ENCODE measurements around the gene ASAP2. TPM values are rescaled to one million over a fixed set of nuclear protein-coding genes. Genes with fewer than 3 reads are reported as not detected.
A peak's percentile ranks its signal among the peaks of the same experiment; 100 is the strongest.

Gene ASAP2
- total RNA-seq, 3 donors from 2014 or later = 50.4 to 84.1 (median 50.5) TPM

- no peak for TF ChIP-seq CTCF (IDR thresholded peaks at IDR 0.05)
- intact Hi-C loops (cut with DNase I, micrococcal nuclease) = no loop called here
- Histone ChIP-seq H3K9me3 (no peaks in the 10 kb centered on the region), H3K36me3 (ENCODE audit: low read depth) (no peaks in the 10 kb centered on the region), H3K4me1 (ENCODE audit: low read depth) (peaks cover 4% of the 10 kb centered on the region), H3K4me3 (no peak overlapping the region)
- ATAC-seq (no peak), DNase-seq (no peak)
Measured at GRCh38 chr2:9189901-9190300, 16.7 kb upstream of the ASAP2 start.

GRCh38 chr2:9191041-9191481 is 15.6 kb upstream of the ASAP2 start:
- DNase-seq (peak in 2 of 3 donors; percentile 43 to 71), ATAC-seq (peak; percentile 61)
- peaks cover 4% of the 10 kb centered on the region for H3K4me1 ChIP-seq (ENCODE audit: low read depth)
- TF ChIP-seq CTCF (IDR thresholded peaks at IDR 0.05) = no peak
- intact Hi-C loops (cut with DNase I, micrococcal nuclease) = no loop called here
- H3K36me3 ChIP-seq (ENCODE audit: low read depth) = no peaks in the 10 kb centered on the region
- H3K4me3 ChIP-seq = no peak overlapping the region
- no peaks in the 10 kb centered on the region for H3K9me3 ChIP-seq

GRCh38 chr2:9192712-9193111 is 13.9 kb upstream of the ASAP2 start:
- no peaks in the 10 kb centered on the region for H3K36me3 ChIP-seq (ENCODE audit: low read depth)
- intact Hi-C loops (cut with DNase I, micrococcal nuclease) = no loop called here
- DNase-seq (no peak), ATAC-seq (no peak)
- H3K4me3 ChIP-seq = no peak overlapping the region
- no peak for TF ChIP-seq CTCF (IDR thresholded peaks at IDR 0.05)
- H3K9me3 ChIP-seq = no peaks in the 10 kb centered on the region
- H3K4me1 ChIP-seq (ENCODE audit: low read depth) = peaks cover 4% of the 10 kb centered on the region

DNA sequence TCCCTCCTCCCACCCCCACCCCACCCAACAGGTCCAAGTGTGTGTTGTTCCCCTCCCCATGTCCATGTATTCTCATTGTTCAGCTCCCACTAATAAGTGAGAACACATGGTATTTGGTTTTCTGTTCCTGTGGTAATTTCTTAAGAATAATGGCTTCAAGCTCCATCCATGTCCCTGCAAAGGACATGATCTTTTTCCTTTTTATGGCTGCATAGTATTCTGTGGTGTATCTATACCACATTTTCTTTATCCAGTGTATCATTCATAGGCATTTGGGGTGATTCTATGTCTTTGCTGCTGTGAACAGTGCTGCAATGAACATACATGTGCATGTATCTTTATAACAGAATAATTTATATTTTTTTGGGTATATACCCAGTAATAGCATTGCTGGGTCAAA is 12.3 kb upstream of the ASAP2 start:
- ATAC-seq (no peak), DNase-seq (no peak)
- H3K9me3 ChIP-seq = no peaks in the 10 kb centered on the region
- H3K4me3 ChIP-seq = no peak overlapping the region
- peaks cover 4% of the 10 kb centered on the region for H3K4me1 ChIP-seq (ENCODE audit: low read depth)
- intact Hi-C loops (cut with DNase I, micrococcal nuclease) = no loop called here
- TF ChIP-seq CTCF (IDR thresholded peaks at IDR 0.05) = no peak
- no peaks in the 10 kb centered on the region for H3K36me3 ChIP-seq (ENCODE audit: low read depth)

GRCh38 chr2:9196637-9197036 is 10.0 kb upstream of the ASAP2 start:
- ATAC-seq (no peak), DNase-seq (no peak)
- Histone ChIP-seq H3K36me3 (ENCODE audit: low read depth) (no peaks in the 10 kb centered on the region), H3K9me3 (no peaks in the 10 kb centered on the region), H3K4me1 (ENCODE audit: low read depth) (no peaks in the 10 kb centered on the region), H3K4me3 (no peak overlapping the region)
- intact Hi-C loops (cut with DNase I, micrococcal nuclease) = no loop called here
- no peak for TF ChIP-seq CTCF (IDR thresholded peaks at IDR 0.05)

GRCh38 chr2:9197916-9198315 is 8.7 kb upstream of the ASAP2 start:
- H3K9me3 ChIP-seq = no peaks in the 10 kb centered on the region
- DNase-seq (no peak), ATAC-seq (no peak)
- no peak for TF ChIP-seq CTCF (IDR thresholded peaks at IDR 0.05)
- intact Hi-C loops (cut with DNase I, micrococcal nuclease) = no loop called here
- no peaks in the 10 kb centered on the region for H3K4me1 ChIP-seq (ENCODE audit: low read depth)
- no peak overlapping the region for H3K4me3 ChIP-seq
- H3K36me3 ChIP-seq (ENCODE audit: low read depth) = no peaks in the 10 kb centered on the region

Measured in mucosa of descending colon (tissue), 3 donors.